ENCODE results near the gene FIGNL2. TPM values are rescaled to one million over a fixed set of nuclear protein-coding genes. Genes with fewer than 3 reads are reported as not detected.

Gene FIGNL2
- total RNA-seq, 1 donor from 2014 or later = not detected

DNA sequence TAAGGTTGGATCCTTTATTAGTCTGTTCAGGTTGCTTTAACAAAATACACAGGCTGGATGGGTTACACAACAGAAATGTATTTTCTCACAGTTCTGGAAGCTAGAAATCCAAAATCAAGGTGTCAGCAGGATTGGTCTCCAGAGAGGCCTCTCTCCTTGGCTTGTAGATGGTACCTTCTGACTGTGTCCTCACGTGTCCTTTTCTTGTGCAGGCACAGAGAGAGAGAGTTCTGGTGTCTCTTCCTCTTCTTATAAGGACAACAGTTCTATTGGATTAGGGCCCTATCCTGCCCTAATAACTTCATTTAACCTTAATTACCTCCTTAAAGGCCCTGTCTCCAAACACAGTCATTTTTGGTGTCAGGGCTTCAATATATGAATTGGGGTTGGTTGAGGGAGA, 34.8 kb upstream of the FIGNL2 start:
- TF ChIP-seq, protein P1, sequence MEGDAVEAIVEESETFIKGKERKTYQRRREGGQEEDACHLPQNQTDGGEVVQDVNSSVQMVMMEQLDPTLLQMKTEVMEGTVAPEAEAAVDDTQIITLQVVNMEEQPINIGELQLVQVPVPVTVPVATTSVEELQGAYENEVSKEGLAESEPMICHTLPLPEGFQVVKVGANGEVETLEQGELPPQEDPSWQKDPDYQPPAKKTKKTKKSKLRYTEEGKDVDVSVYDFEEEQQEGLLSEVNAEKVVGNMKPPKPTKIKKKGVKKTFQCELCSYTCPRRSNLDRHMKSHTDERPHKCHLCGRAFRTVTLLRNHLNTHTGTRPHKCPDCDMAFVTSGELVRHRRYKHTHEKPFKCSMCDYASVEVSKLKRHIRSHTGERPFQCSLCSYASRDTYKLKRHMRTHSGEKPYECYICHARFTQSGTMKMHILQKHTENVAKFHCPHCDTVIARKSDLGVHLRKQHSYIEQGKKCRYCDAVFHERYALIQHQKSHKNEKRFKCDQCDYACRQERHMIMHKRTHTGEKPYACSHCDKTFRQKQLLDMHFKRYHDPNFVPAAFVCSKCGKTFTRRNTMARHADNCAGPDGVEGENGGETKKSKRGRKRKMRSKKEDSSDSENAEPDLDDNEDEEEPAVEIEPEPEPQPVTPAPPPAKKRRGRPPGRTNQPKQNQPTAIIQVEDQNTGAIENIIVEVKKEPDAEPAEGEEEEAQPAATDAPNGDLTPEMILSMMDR (IDR thresholded peaks at IDR 0.05) = no peak
- Histone ChIP-seq H3K4me3 (no peak overlapping the region), H3K27me3 (no peaks in the 10 kb centered on the region), H3K9me3 (no peaks in the 10 kb centered on the region), H3K36me3 (no peaks in the 10 kb centered on the region), H3K4me1 (peaks cover 0 to 4% of the 10 kb centered on the region in 2 donors), H3K27ac (no peak overlapping the region)
- DNase-seq (ENCODE audit: low spot score in 2 of 2) = no peak
- intact Hi-C loops (cut with DNase I) = no loop called here

DNA sequence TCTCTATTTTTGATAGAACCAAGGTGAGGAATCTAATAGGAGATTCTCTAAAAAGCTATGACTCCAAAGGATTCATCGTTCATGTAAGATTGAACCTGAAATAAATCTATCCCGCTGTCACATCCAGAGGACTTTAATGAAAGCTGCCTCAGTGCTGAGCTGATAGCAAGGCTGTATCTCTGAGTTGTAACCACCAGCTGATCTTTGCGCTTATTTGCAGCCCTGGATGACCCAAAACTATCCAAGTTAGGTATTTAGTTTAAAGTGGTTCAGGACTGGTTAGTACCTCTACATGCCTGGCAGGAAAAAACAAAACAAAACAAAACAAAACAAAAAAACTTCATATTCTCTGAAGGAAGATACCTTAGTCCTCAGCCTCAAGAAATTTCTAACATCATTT, 30.6 kb upstream of the FIGNL2 start:
- no peaks in the 10 kb centered on the region for H3K9me3 ChIP-seq
- H3K4me3 ChIP-seq = no peak overlapping the region
- H3K27me3 ChIP-seq = no peaks in the 10 kb centered on the region
- no peaks in the 10 kb centered on the region for H3K36me3 ChIP-seq
- TF ChIP-seq, protein P1 (IDR thresholded peaks at IDR 0.05) = no peak
- H3K27ac ChIP-seq = no peak overlapping the region
- intact Hi-C loops (cut with DNase I) = no loop called here
- H3K4me1 ChIP-seq = no peaks in the 10 kb centered on the region
- no peak for DNase-seq (ENCODE audit: low spot score in 2 of 2)

DNA sequence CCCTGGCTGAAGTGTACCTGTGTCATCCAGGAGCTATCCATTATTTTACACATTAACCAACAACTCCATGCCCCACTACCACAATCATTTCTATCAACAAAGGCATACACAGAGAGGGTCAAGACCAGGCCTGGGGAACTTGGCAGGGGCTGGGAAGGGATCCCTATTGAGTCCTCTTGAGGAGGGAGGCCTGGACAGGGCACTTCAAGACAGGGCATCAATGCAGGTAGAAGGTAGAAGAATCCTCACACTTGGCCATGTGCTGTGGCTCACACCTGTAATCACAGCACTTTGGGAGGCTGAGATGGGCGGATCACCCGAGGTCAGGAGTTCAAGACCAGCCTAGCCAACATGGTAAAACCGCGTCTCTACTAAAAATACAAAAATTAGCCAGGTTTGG, 26.0 kb upstream of the FIGNL2 start:
- Histone ChIP-seq H3K4me1 (peaks cover 0 to under 1% of the 10 kb centered on the region in 2 donors), H3K36me3 (no peaks in the 10 kb centered on the region), H3K27me3 (no peaks in the 10 kb centered on the region), H3K9me3 (no peaks in the 10 kb centered on the region), H3K27ac (no peak overlapping the region), H3K4me3 (no peak overlapping the region)
- TF ChIP-seq, protein P1 (IDR thresholded peaks at IDR 0.05) = no peak
- DNase-seq (ENCODE audit: low spot score in 2 of 2) = no peak
- intact Hi-C loops (cut with DNase I) = no loop called here

DNA sequence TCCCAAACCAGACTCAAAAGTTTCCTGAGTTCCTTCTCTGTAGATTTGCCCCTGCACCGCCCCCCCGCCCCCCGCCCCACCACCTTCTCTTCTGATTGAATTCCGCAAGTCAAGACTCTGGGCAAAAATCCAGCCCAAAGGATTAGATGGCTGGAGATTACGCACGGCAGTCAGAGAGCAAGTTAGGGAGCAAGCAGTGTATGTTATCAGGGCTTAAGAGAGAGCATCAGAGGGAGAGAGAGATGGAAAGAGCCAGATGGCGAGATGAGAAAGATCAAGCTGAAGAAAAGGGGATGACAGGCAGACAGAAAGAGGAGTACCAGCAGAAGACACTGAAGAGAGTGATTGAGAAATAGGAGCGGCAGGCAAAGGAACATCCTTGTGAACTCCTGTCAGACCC, 25.5 kb upstream of the FIGNL2 start:
- H3K4me1 ChIP-seq = peaks cover 5% of the 10 kb centered on the region in 2 donors
- no peak overlapping the region for H3K4me3 ChIP-seq
- H3K36me3 ChIP-seq = no peaks in the 10 kb centered on the region

DNA sequence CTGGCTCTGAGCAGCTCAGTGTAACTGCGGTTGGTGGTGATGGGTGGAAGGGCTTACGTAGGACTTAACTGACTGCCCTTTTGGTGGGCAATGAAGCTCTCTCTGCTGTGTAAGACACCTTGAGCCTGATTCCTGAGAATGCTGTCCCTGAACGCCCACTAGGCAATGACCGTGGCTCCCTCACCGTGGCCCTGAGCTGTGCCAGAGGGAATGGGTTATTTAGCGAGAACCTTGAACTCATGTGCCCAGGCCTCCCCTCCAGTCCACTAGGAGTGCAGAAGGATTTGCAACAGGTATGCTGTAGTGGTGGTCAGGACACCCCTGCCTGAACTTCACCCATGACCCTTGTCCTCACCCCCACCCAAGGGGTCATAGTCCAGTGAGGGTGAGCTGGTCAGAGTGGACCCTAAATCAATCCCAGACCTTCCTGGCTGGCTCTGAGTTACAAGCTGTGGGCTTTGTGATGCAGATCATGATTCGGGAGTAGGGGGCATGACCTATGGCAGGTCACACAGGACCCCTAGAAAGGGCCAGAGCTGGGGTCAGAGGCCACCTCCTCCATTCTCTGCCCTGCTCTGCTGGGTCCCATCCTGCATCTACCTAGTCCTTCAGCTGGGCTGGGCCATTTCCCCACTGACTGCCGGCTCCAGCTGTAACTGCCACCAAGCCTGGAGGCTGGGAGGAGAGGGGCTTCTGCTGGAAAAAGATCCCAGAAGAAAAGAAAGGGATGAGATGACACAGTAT, 24.9 kb upstream of the FIGNL2 start:
- H3K9me3 ChIP-seq = no peaks in the 10 kb centered on the region
- peaks cover 7% of the 10 kb centered on the region for H3K27me3 ChIP-seq
- H3K4me3 ChIP-seq = no peak overlapping the region
- intact Hi-C loops (cut with DNase I) = no loop called here
- no peaks in the 10 kb centered on the region for H3K36me3 ChIP-seq
- DNase-seq (ENCODE audit: low spot score in 2 of 2) = no peak
- no peak overlapping the region for H3K27ac ChIP-seq
- TF ChIP-seq, protein P1 (IDR thresholded peaks at IDR 0.05) = no peak
- peaks cover 8 to 9% of the 10 kb centered on the region in 2 donors for H3K4me1 ChIP-seq

More for the DNA sequence above, 25.5 kb upstream of the FIGNL2 start:
- intact Hi-C loops (cut with DNase I) = no loop called here
- H3K27ac ChIP-seq = no peak overlapping the region
- TF ChIP-seq, protein P1 (IDR thresholded peaks at IDR 0.05) = no peak
- no peaks in the 10 kb centered on the region for H3K9me3 ChIP-seq
- no peak for DNase-seq (ENCODE audit: low spot score in 2 of 2)
- peaks cover 4% of the 10 kb centered on the region for H3K27me3 ChIP-seq

DNA sequence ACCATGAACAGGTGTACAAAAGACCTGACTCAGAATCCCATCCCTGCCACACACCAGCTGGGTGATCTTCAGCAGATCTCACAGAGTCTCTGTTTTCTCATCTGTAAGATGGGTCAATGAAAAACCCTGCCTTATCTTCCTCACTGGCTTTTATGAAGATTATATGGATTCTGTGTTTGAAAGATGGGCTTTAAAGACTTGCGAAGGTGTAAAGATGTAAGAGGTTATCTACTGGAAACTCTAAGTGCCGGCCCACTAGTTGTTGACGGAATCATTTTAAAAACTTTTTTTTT, 24.1 kb upstream of the FIGNL2 start:
- no peaks in the 10 kb centered on the region for H3K9me3 ChIP-seq
- intact Hi-C loops (cut with DNase I) = no loop called here
- peaks cover 7% of the 10 kb centered on the region for H3K27me3 ChIP-seq
- TF ChIP-seq, protein P1 (IDR thresholded peaks at IDR 0.05) = no peak
- H3K4me1 ChIP-seq = peaks cover 8 to 9% of the 10 kb centered on the region in 2 donors
- H3K36me3 ChIP-seq = no peaks in the 10 kb centered on the region
- H3K27ac ChIP-seq = no peak overlapping the region
- no peak for DNase-seq (ENCODE audit: low spot score in 2 of 2)
- no peak overlapping the region for H3K4me3 ChIP-seq
